Measurements from ENCODE around the gene GAGE13.
"Not testable (repeated sequence)": the region's sequence is repeated elsewhere in the genome, so short reads cannot be mapped to it uniquely, and the experiment has no call there.

GAGE13 gene, protein sequence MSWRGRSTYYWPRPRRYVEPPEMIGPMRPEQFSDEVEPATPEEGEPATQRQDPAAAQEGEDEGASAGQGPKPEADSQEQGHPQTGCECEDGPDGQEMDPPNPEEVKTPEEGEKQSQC

DNA sequence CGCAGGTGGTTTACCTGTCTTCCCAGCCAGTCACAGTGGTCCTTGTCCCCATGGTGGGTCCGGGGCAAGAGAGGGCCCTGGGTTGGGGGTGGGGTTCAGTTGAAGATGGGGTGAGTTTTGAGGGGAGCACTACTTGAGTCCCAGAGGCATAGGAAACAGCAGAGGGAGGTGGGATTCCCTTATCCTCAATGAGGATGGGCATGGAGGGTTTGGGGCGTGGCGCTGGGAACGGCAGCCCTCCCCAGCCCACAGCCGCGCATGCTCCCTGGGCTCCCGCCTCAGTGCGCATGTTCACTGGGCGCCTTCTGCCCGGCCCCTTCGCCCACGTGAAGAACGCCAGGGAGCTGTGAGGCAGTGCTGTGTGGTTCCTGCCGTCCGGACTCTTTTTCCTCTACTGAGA is at the start of gene GAGE13:
TSS of gene GAGE13 (plus strand) at position 301 of the 400 bp plus-strand sequence. CDS start 1,156 bp downstream, outside the sequence.
- DNase-seq = not testable (repeated sequence)

DNA sequence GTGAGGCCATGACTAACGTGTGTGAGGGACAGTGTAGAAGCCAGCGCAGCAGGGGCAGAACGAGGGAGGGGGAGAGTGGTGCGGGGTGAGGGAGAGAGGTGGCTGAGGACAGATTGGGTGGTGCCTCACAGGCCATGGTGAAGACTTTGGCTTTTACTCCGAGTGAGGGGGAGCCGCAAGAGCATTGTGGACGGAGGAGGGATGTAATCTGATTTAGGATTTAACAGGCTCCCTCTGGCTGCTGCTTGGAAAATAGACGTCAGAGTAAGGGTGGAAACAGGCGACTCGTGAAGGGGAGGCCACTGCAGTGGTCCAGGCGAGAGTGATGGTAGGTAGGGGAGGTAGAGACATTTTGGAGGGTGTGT is 48.8 kb upstream of the GAGE13 start:
- DNase-seq = no peak

DNA sequence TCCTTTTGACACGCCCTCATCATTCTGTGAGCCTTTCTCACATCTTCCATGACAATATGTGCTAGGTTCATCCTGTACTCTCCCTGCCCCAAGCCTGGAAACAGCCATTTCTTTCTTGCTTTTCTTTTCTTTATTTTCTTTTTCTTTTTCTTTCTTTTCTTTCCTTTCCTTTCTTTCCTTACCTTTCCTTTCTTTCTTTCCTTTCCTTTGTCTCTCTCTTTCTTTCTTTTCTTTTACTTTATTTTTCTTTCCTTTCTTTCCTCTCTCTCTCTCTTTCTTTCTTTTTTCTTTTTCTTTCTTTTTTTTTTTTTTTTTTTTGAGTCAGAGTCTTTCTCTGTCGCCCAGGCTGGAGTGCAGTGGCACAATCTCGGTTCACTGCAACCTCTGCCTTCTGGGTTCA is 47.2 kb upstream of the GAGE13 start:
- DNase-seq = no peak

DNA sequence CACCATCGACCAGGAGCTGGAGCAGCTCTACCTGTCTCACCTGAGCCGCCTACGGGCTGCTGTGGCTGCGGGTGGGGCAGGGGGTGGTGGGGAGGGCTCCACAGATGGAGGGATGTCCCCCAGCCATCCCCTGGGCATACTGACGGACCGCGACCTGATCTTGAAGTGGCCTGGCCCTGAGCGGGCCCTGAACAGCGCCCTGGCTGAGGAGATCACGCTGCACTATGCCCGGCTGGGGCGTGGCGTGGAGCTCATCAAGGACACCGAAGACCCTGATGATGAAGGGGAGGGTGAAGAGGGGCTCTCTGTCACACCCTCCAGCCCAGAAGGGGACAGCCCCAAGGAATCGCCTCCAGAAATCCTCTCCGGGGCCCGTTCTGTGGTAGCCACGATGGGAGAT is 45.2 kb upstream of the GAGE13 start:
- DNase-seq = no peak

DNA sequence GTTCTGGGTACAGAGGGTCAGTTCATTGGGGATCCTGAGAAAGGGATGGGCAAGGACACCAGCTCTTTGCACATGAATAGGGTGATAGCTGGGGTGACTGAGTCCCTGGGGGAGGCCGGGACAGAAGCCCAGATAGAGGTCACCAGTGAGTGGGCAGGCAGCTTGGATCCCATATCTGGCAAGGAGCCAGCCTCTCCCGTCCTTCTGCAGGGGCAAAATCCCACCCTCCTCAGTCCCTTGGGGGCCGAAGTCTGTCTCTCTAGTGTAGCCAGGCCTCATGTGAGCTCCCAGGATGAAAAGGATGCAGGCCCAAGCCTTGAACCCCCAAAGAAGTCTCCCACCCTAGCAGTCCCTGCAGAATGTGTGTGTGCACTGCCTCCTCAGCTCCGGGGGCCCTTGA is 44.8 kb upstream of the GAGE13 start:
- no peak for DNase-seq

DNA sequence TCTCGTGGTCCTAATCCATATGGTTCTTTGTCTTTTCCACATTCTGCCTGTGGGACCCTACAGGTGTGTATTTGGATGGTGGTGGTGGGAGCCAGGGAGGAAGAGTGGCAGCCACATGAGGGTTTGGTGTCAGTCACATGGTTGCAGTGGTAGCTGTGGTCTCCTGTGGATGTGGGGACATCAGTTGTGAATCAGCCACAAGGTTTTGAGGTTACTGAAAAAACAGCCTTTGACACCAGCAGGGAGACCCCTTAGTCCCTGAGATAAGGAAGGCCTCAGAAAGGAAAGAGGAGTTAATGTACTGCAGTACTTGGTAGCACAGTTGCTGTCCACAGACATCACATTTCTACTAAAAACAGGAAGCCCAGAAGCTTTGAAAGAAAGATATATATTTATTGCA is 43.7 kb upstream of the GAGE13 start:
- no peak for DNase-seq

DNA sequence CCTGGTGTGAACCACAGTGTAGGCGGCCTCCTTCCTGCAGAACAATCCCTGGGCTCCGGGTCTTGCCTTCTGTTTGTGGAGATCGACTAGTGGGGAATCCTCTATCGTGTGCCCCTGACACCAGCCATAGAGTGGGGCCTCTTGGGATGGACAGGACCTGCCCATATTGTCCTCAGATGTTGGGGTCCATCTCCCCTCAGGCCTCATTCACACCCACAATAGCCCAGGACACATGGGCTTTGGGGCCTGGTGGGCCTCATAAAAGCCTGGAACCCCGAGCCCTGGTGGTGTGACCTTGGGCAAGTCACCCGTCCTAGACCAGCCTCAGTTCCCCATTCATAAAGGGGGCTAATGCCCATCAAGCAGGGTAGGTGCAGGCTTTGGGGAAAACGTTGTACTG is 41.2 kb upstream of the GAGE13 start:
- DNase-seq = no peak

DNA sequence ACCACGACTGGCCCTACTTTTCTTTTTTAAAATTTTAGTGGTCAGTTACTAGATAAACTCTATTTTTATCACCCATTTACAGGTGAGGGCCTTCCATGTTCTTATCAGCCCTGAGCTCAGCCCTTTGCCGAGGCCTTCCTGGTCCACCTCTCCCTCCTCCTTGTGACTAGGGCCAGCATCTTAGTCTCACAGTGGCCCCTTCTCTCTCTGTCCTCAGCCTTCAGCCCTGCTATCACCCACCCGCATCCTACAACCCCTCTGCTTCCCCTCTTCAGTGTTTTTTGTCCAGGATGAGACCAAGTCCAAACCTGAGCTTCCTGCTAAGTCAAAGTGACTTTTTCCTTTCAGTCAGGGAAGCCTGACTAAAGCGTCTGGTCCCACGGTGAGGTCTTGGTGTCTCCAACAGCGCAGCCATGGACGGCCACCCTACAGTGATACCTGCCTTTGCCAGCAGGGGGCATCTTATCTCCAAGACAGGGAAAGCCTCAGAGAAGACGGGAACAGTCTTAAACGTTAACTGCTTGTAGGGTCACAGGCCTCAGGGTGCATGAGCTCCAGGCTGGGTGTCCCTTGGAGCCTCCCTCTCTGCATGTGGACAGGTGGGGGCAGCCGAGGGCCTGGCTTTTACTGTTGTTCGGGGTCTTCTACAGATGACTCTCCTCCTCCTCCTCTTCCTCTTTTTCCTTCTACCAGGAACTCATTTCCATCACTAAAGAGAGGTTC is 39.6 kb upstream of the GAGE13 start:
- peak; percentile 66 for DNase-seq

DNA sequence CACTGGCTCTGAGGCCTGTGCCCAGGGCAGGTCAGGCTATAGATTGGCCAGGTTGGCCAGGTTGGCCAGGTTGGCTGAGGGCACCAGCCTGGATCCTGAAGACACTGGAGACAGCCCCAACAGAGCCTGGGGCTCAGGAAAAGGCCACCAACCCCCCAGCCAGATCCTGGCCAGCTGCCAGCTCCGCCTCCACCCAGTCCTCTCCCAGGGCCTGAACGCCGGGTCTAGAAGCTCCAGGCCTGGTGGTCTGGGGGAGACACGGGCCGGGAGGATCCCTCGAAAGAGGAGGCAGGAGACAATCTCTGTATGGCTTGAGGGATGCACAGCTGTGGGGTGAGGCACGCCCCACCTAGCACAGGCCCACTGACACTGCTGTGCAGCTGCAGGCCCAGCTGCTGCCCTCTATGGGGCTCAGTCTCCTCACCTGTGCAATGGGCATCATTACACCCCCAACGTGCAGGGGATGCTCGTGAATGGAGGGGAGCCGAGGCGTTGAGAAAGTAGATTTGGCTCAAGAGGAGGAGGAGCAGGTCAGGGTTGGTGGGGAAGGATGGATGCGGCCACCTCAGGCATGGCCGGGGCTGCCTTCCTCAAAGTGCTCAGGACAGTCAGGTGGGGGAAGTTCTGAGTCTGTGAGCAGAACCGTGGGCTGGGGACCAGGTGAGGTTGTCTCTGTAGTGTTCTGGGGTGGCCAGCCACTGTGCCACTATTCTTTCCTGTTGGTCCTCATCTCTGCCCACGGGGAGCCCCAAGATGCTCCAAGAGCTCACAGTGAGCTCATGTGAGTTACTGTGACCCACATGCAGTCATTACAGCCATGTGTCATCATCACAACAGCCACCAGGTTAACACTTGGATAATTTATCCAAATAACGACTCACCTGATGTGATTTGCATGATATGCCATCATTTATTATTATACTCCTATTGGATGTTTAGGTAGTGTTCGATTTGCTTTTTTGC is 38.7 kb upstream of the GAGE13 start:
- DNase-seq = no peak

DNA sequence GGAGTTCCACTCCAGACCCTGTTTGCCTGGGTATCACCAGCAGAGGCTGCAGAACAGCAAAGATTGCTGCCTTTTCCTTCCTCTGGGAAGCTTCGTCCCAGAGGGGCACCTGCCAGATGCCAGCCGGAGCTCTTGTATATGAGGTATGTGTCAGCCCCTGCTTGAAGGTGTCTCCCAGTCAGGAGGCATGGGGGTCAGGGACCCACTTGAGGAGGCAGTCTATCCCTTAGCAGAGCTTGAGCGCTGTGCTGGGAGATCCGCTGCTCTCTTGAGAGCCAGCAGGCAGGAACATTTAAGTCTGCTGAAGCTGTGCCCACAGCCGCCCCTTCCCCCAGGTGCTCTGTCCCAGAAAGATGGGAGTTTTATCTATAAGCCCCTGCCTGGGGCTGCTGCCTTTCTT is 32.1 kb upstream of the GAGE13 start:
- not testable (repeated sequence) for DNase-seq

DNA sequence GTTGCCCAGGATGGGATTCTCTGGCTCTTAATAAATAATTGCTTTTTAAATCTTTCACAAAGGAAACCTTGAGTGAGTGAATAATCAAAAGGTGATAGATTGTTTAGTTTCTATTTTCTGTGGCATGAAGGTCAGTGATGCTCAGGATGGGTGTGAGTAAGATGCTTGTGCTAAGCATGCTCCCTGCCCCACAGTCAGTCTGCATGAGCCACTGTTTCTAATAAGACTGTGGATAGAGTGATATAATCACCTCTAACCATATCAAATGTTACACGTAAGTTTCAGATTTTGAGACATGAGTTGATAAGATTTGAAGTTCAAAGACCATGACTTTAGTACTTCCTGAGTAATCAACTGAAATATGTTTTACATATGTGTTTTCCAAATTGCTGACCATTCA is 30.7 kb upstream of the GAGE13 start:
- no peak for DNase-seq

DNA sequence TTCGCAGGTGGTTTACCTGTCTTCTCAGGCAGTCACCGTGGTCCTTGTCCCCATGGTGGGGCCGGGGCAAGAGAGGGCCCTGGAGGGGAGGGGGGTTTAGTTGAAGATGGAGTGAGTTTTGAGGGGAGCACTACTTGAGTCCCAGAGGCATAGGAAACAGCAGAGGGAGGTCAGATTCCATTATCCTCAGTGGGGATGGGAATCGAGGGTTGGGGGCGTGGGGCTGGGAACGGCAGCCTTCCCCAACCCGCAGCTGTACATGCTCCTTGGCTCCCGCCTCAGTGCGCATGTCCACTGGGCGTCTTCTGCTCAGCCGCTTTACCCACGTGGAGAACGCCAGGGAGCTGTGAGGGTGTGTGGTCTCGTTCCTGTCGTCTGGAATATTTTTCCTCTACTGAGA is 28.0 kb upstream of the GAGE13 start, which contains the start of gene GAGE10:
TSS of gene GAGE10 (plus strand) at position 301 of the 400 bp plus-strand sequence. CDS start 1,214 bp downstream, outside the sequence.
- DNase-seq = no peak

DNA sequence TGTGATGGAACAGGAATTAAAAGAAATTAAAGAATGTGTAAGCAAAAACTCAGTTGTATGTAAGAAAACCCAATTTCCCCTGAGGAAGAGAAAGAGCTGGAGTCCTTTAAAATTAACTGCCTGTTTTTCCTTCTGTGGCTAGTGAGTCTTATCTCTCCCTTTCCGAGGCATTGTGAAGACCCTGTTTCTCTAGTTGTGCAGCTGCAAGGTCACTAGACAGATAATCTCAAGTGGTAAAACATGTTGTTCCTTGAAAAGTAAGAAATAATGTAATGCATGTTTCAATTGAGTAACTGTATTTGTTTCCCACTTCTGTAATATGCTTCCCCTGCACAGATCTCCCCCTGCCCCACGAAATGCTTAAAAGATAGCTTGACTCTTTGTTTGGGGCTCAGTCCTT is 23.6 kb upstream of the GAGE13 start:
- peak; percentile 47 for DNase-seq

DNA sequence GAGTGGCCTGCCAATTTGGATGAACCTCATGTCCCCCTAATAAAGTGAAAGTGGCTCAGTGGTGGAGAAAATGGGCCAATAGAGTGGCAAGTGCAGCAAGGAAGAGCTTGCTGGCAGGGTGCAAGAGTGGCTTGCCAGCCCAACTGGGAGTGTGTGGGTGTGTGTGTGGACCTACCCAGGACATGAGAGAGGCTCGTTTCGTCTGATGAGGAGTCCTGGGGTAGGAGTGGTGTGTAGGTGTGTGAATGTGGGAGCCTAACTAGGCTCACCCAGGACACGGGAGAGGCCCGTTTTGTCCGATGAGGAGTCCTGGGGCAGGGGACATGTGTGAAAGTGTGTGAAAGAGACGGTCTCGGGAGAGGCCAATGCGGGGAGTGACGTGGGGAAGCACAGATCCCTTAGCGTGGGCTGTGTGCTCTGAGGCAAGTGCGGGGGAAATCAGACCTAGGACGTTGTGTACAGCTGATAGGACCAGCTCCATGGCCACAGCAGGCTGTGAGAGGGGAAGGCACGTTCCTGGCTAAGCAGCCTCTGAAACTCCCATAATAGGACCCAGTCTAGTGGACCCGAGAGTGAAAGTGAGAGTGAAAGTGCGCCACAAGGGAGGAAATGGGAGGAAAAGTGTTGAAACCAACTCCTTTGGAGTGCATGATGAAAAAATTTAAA is 22.6 kb upstream of the GAGE13 start:
- peak; percentile 9 for DNase-seq

DNA sequence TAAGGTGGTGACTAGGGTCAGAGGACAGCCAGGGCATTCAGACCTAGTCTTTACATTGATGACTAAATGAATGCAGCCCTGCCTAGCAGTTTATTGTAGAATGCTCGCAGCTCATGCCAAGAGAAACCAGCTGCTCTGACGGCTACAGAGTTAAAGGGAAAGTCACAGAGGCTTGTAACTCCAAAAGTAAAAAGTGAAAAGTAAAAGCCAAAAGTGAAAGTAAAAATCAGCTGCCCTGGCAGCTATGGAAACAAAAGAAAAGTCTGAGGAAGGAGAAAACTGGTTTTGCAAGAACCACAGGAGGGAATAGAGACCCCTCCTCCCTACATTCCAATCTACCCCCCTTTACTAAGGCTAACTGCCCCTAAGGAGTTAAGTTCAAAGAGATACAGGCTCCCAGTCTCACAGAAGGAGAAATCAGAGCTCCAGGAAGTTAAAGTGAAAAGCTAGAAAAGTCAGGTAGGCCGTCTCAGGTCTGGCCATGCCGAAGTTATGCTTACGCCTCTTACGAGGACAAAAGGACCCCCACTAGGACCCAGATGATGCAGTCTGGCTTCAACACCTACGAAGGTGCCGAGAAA is 21.9 kb upstream of the GAGE13 start:
- no peak for DNase-seq

DNA sequence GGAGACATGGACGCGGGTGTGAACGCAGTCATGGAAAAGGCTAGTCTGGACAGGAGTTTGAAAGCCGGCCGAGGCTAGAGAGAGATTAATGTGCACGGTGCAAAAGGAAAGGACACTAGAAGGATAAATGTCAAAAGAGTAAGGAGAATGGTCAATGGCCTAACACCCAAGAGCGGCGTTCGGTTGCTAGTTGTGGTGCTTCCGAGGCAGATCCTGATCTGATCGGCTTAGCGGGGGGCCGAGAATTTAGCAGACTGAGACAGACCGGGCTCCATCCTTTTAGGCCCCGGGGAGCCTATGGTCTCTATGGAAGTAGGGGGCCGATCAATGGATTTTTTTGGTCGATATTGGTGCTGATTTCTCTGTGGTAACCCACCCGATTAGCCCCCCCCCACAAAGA is 21.0 kb upstream of the GAGE13 start:
- DNase-seq = no peak

DNA sequence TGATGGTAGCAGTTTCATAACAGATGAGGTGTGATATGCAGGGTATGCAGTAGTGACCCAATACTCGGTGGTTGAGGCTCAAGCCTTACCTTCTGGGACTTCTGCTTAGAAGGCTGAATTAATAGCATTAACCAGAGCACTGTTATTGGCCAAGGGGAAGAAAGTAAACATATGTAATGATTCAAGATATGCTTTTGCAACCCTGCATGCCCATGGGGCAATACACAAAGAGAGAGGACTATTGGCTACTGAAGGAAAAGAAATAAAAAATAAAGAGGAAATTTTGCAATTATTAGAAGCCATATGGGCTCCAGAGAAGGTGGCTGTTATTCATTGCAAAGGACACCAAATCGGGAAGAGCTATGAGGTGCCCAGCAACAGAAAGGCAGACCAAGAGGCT is 19.2 kb upstream of the GAGE13 start:
- DNase-seq = no peak

DNA sequence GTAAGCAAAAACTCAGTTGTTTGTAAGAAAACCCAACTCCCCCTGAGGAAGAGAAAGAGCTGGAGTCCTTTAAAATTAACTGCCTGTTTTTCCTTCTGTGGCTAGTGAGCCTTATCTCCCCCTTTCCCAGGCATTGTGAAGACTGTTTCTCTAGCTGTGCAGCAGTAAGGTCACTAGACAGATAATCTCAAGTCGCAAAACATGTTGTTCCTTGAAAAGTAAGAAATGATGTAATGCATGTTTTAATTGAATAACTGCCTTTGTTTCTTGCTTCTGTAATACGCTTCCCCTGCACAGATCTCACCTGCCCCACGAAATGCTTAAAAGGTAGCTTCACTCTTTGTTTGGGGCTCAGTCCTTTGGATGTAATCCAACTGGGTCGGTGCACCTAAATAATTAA is 15.3 kb upstream of the GAGE13 start:
- peak; percentile 43 for DNase-seq

DNA sequence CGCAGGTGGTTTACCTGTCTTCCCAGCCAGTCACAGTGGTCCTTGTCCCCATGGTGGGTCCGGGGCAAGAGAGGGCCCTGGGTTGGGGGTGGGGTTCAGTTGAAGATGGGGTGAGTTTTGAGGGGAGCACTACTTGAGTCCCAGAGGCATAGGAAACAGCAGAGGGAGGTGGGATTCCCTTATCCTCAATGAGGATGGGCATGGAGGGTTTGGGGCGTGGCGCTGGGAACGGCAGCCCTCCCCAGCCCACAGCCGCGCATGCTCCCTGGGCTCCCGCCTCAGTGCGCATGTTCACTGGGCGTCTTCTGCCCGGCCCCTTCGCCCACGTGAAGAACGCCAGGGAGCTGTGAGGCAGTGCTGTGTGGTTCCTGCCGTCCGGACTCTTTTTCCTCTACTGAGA is 9.6 kb upstream of the GAGE13 start, which contains the start of gene GAGE12J:
TSS of gene GAGE12J (plus strand) at position 301 of the 400 bp plus-strand sequence. CDS start 1,157 bp downstream, outside the sequence.
- not testable (repeated sequence) for DNase-seq

DNA sequence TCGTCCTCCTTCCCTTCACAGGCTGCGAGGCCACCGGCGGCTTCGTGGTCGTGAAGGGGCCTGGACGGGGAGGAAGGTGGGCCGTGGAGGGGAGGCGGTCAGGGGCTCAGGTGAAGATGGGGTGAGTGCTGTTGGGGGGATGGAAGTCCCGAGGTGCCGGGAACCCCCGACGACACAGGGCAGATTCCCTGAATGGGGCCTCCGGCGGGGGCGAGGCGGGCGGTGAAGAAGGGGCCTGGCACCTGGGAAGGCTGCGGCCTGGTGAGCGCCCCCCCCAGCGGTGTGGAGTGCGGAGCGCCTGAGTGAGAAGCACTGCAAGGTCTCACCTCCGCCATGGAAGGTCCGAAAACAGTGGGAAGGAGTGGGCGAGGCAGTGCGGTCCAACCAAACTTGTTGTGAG is 9.1 kb upstream of the GAGE13 start:
- DNase-seq = not testable (repeated sequence)

DNA sequence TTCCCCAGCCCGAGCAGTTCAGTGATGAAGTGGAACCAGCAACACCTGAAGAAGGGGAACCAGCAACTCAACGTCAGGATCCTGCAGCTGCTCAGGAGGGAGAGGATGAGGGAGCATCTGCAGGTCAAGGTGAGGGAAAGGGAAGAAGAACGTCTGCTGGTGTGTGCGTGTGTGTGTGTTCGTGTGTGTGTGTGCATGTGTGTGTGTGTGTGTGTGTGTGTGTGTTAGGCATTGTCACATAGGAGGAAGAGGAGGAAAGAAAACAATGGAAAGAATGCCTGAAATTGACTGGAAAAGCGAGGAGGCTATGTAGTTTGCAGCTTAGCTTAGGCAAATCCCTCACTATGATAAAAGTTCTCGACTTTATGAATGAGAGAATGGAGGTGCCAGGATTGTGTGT is 7.6 kb upstream of the GAGE13 start:
- DNase-seq = not testable (repeated sequence)

DNA sequence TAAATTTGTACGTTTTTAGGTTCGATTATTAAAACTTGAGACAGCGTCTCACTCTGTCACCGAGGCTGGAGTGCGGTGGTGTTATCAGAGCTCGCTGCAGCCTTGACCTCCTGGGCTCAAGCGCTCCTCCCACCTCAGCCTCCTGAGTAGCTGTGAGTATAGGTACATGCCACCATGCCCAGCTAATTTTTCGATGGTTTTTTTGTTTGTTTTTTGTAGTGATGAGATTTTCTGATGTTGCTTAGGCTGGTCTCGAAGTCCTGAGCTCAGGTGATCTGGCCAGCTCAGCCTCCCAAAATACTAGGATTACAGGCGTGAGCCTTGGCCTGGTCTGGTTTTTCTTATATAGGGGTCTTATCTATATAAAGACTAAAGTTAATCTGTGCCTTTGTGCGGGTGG is 961 bp upstream of the GAGE13 start:
- not testable (repeated sequence) for DNase-seq

DNA sequence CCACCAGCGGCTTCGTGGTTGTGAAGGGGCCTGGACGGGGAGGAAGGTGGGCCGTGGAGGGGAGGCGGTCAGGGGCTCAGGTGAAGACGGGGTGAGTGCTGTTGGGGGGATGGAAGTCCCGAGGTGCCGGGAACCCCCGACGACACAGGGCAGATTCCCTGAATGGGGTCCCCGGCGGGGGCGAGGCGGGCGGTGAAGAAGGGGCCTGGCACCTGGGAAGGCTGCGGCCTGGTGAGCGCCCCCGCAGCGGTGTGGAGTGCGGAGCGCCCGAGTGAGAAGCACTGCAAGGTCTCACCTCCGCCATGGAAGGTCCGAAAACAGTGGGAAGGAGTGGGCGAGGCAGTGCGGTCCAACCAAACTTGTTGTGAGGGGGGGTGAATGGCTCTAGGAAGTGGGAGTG is 459 bp downstream of the GAGE13 start:
- not testable (repeated sequence) for DNase-seq
